Stimulated activated CD4-positive, alpha-beta T cell treated with anti-CD3 and anti-CD28 coated beads, Interleukin-12 subunit alpha, Interleukin-12 subunit beta, amount 100 ng/mL, for 48 hours (primary cell): ENCODE measurements around the gene DCP2.
"Not testable (repeated sequence)": the region's sequence is repeated elsewhere in the genome, so short reads cannot be mapped to it uniquely, and the experiment has no call there.

ENCODE experiments used
- DNase-seq, 3 donors: peaks; one replicate each; pipeline ENCODE4 v3.0.0-alpha.2; 2020; ENCODE audit warnings: low read depth in 2 of 3, low spot score in 1 of 3

Gene DCP2

DNA sequence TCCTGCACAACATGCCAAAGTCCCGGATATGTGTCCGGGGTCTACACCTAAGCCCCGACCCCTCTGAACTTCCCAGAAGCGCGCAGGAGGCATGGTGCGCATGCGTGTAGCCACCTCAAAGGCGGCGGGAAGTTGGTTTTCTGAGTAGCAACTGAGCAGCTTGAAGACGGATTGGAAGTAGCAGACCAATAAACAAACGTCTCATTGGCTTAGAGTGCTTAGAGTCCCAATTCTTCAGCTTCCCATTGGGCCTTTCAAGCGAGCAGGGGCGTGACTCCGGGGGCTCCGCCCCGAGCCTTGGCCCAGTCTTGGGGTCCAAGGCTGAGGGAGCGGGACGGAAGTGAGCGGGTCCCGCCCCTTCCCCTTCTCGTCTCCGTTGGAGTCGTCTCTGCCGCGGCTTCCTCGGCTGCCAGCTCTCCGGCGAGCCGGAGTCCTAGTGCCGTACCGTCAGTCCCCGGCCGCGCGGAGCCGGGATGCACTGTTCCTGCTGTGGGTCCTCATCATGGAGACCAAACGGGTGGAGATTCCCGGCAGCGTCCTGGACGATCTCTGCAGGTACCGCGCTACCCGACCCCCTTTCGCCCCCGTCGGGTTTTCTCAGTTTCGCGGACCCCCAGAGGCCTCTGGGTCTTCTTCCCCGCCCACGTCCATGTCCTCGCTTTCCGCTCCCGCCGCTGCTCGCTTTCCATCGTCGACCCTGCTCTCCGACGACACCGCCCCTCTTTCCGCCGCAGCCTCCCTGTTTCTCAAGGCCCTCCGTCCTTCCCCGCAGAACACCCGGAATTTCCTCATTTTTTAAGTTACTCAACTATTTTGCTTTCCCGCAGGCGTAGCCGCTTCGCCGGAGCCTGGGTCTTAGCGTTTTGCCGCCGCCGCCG lies at the start of gene DCP2:
TSS of gene DCP2 (plus strand) at position 367 of the 878 bp plus-strand sequence. CDS start at position 503, 136 bp downstream.
- DNase-seq, result peak; percentile 87 to 93 (median 91)

DNA sequence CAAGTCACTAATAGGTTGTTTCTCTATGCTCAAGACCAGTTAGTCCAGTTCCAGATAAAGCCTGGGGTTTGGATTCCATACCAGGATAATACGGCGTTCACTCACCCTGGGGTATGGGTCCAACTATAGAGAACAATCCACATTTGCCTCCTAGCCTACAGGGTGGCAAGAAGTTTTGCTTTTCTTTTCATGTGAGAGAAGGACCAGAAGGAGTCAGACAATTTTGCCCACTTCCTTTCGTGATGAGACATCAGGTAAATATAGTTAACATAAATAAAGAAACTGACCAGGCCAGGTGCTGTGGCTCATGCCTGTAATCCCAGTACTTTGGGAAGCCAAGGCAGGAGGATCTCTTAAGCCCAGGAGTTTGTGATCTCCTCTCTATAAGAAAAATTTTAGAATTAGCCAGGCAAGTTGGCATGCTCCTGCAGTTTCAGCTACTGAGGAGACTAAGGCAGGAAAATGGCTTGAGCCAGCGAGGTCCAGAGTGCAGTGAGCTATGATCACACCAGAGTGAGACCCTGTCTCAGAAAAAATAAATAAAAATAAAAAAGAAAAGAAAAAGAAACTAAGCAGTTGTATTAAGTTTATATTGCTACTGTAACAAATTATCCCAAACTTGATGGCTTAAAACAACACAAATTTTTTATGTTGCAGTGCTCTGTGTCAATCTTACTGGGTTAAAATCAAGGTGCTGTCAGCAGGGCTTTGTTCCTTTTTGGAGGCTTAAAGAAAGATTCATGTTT lies 47.1 kb upstream of the DCP2 start:
- DNase-seq, result no peak

DNA sequence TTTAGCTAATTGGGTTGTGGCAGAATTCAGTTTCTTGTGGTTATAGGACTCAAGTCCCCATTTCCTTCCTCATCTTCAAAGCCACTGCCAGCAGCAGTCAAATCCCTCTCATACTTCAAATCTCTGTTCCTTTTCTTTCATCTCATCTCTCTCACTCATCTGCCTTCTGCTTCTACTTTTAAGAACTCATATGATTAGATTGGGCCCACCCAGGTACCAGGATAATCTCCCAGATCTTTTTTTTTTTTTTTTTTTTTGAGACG lies 46.6 kb upstream of the DCP2 start:
- no peak for DNase-seq

DNA sequence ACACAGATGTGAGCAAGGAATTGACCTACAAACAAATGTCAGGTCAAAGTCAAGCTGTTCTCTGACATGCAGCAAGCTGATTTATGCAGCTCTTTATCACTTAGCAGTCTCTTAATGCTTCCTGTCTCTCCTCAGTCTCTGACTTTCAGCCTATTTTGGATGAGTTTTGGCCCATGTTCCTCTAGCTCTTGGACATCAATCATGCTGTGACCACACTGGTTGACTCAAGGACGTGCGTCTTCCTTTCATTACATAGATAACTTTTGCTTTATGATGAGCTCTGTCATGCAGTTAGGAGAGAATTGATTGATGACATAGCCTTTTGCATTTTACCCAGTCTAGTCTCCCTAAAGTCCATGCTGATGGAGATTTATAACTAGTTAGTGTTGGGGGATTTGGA lies 45.1 kb upstream of the DCP2 start:
- DNase-seq, result no peak

DNA sequence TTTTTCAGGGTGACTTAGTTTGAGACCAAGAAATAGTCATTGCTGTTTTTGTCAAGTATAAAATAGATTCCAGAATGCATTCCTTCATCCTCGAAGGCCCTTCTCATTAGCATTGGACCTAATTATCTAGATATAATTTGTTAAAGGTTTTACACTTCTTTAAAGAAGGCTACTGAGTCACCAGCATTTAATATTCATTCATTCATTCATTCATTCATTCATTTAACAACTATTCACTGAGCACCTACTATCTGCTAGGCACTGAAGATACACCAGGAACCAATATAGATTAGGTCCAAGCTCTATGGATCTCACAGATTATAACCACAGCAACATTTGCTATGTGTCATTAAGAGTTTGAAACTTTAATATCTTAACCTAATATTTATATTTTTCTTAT lies 43.5 kb upstream of the DCP2 start:
- no peak for DNase-seq

DNA sequence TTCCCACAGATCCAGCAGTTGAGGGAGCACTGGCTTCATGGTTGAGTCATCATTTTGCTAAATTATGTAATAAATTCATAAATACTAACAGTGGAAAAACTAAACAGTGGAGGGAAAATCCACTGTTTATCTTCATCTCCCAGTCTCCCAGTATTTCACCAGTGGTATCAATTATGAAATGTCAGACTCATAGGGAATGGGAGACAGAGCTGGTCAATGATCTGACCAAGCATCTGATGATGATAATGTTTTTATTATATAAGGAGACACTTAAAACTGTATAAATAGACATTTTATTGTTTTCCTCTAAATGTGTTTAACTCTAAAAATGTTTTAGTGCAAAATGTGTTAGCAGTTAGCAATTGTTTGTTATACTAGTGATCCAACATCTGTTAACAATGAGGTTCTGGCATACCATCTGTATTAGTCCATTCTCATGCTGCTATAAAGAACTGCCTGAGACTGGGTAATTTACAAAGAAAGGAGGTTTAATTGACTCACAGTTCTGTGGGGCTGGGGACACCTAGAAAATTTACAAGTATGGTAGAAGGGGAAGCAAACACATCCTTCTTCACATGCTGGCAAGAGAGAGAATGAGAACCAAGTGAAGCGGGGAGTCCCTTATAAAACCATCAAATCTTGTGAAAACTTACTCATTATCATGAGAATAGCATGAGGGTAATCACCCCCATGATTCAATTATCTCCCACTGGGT lies 42.8 kb upstream of the DCP2 start:
- no peak for DNase-seq

DNA sequence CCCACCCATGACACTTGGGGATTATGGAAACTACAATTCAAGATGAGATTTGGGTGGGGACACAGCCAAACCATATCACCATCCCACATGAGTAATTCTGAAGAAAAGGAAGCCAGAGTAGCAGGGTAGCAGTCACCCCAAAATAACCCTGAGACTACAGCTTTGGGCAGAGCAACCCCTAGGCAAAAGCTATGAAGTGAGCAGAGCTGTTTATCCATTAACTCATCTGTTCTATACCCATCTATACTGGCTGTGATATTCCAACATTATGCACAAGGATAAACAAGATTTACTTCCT lies 42.3 kb upstream of the DCP2 start:
- no peak for DNase-seq

DNA sequence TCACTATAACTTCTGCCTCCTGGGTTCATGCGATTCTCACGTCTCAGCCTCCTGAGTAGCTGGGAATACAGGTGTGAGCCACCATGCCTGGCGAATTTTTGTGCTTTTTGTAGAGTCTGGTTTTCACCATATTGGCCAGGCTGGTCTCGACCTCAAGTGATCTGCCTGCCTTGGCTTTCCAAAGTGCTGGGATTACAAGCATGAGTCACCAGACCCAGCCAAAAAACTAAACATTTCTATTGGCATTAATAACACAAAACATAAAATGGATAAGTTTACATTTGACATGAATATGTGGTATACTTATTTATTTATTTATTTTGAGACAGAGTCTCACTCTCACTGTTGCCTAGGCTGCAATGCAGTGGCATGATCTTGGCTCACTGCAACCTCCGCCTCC lies 40.9 kb upstream of the DCP2 start:
- no peak for DNase-seq

DNA sequence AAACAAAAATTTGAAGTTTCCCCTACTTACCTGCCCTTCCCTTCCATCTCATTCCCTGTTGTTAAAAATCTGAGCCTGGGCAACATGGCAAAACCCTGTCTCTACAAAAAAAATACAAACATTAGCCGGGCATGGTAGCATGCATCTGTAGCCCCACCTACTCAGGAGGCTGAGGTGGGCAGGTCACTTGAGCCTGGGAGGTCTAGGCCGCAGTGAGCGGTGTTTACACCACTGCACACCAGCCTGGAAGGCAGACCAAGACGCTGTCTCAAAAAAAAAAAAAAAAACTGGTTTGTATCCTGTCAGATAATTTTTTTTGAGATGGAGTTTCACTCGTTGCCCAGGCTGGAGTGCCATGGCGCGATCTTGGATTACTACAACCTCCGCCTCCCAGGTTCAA lies 38.3 kb upstream of the DCP2 start:
- DNase-seq, result no peak

DNA sequence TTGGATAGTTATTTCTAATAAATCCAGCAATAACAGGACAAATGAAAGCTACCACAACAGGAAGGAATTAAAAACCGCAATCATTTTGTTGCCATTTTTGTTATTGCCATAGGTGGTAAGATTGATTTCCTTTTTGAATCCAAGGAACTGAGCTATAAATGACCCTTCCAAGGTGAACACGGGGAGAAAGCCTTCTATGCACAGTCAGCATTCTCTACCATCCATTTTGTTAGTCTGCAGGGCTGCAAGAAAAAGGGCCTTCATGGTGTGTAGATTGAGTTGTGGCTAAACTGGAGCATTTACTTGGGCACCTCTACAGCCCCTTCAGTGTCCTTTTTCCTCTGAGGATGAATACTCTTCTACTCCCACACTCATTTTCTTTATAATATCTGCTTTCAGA lies 35.9 kb upstream of the DCP2 start:
- no peak for DNase-seq

DNA sequence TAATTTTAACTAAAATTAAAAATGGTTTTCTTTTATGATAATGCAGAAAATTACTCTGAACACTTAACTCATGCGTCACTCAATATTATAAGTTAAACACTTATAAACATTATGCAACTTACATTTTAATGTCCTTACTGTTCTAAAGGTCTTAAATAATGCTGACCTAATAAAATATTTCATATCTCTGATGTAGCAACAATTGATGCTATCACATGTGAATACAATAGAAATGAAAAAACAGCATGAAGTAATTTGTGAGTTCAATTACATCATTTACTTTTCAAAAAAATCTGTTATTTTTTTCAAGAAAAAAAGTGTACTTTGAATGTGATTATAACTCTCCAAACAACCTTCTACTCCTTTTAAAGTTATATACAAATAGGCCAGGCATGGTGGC lies 28.1 kb upstream of the DCP2 start:
- no peak for DNase-seq

DNA sequence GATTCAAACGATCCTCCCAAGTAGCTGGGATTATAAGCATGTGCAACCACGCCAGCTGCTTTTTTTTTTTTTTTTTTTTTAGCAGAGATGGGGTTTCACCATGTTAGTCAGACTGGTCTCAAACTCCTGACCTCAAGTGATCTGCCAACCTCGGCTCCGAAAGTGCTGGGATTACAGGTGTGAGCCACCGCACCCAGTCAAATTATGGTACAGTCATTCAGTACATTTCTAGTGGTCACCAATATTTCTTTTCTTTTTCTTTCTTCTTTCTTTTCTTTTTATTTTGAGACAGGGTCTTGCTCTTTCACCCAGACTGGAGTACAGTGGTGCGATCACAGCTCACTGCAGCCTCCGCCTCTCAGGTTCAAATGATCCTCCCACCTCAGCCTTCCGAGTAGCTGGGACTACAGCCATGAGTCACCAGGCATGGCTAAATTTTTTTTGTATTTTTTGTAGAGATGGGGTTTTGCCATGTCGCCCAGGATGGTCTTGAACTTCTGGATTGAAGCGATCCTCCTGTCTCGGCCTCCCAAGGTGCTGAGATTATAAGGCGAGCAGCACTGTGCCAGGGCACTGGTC lies 25.4 kb upstream of the DCP2 start:
- peak in 1 of 3 donors; percentile 28 for DNase-seq

DNA sequence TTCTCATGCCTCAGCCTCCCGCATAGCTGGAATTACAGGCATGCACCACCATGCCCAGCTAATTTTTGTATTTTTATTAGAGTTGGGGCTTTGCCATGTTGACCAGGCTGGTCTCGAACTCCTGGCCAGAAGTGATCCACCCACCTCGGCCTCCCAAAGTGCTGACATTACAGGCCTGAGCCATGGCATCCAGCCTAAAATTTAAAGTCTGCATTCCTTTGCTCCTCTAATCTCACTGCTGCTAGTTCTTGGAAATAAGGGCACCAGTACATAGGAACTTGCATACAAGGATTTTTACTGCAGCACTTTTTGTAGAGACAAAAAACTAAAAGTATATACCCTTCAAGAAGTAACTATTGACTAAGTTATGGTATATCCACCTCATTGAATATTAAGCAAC lies 20.0 kb upstream of the DCP2 start:
- no peak for DNase-seq

DNA sequence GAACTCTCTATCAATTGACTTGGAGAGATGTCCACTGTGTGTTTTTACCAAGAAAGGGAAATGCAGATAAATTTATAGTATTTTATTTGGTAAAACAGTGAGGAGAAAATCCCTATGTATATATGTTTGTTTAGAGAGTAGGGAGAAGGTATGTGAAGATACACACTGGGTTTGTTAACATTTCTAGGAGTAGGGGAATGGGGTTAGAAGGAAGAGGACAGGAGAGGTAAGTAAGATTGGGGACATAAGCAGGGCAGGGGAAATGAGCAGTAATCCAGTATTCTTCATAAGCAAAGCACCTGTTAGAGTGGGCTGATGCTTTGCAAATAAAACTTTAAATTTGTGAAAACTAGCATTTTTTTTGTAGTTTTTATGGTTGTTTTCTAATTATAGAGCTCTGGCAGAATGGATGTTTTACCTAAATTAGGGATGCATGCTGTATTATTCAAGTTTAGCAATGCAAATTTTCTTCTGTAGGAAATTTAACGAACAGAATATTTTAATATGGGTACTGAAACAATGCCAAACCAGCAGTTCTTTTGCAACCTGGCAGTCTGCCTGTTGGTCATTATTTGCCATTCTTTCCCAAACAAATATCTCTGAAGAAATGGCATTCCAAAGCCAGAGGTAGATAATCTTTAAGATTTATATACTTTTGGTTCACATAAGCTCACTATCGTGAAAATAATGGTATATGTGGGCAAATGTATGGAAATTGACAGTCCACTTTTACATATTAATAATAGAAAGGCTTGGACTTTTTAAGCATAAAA lies 19.4 kb upstream of the DCP2 start:
- no peak for DNase-seq

DNA sequence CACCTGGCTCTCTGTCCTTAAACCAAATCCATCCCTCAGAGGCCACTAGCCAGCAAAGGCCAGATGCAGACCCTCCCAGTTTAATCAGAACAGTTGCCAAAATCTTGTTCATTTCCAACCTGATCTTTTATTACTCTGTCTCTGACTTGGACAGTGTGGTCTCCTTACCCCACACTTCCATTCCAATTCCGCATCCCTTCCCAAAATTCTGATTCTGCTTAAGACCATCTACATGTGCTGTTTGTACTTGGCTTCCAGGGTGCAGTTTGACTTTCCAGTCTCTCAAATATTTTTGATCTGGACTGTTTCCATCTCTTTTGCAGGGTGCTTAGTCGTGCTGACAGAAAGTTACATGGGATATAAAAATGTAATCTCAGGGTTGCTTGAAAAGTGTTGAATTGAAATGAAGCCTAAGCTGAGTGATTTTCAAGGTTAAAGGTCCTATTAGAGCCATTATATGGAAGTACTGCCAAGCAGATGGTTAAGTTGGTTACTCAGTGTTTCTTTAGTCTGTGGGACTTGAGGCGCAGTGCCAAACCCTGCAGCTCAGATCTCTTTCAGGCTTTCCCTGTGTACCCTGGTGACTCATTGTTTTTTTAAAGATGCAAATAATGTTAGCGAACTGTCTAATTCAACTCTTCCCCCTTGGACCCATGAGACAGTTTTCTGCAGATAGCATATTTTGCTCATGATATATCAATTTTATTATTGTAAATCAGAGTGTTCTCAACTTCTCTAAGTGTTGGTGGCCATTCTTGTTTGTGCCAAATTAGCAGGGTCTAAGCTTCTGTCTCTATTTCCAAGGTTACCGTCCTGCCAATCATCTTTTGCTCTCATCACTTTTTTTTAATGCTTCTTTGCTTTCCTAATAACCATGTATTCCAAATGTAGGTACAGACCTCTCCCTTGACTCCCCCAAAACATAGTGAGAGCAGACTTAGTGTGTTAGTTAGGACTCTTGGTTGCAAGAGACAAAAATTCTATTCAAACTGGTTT lies 18.2 kb upstream of the DCP2 start:
- DNase-seq, result no peak

DNA sequence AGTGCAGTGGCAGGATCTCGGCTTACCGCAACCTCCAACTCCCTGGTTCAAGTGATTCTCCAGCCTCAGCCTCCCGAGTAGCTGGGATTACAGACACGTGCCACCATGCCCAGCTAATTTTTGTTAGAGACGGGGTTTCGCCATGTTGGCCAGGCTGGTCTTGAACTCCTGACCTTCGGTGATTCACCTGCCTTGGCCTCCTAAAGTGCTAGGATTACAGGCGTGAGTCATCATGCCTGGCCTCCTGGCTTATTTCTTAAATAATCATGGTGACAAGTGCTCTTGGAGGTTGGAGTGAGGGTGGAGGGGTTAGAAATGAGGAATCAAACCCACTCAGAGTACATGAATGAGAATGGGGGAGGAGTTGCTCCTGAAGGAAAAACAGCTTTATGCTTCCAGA lies 16.7 kb upstream of the DCP2 start:
- not testable (repeated sequence) for DNase-seq

DNA sequence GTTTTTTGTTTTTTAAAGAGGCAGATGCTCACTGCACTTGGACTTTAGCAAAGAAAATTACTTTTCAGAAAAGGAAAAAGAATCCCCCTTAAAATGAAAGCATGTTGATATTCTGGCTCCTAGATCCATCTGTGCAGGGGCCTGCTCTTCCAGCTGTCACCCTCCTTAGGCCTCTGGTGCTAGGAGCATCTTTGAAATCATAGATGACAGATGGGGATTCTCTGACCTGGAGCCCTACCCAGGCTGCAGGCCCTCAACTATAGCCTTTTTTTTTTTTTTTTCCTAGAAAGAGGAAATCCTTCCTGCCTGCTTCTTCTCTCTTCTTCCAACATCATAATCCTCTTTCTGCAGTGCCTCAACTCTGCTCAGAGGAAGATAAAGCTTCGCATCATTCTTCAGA lies 16.3 kb upstream of the DCP2 start:
- DNase-seq, result no peak

DNA sequence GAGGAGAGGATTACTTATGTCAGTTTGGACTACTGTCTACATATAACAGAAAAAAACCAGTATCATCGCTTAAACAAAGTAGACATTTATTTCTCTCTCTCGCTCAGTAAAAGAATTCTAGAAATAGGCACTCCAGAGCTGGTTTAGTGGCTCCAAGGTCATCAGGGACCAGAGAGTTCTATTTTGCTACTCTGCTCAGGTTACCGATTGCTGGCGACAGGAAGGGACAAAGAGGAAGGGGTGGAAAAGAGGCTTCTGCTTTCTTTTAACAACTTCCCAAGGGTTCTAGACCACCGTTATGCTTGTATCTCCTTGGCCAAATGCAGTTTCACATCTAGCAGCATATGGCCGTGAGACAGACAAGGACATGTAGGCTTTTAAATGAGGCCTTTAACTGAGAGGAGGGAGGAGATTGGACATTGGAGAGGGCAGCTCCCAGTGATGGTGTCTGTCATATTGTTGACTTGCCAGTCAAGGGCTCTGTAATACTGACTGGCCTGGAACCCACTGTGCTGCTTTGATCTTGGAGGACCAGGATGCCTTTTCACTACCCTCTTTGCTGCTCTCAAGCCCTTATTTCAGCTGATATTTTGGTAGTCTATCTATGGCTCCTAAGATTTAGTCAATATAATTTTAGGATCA lies 15.6 kb upstream of the DCP2 start:
- DNase-seq, result no peak

DNA sequence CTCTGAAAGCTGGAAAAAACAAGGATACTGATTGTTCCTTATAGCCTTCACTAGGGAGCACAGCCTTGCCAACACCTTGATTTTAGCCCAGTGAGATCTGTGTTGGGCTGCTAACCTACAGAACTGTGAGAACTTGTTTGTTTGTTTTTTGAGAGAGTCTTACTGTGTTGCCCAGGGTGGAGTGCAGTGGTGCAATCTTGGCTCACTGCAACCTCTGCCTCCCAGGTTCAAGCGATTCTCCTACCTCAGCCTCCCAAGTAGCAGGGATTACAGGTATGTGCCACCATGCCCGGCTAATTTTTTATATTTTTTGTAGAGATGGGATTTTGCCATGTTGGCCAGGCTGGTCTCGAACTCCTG lies 13.2 kb upstream of the DCP2 start:
- not testable (repeated sequence) for DNase-seq
